ENCODE measurements around the gene POLDIP3.
"Not testable (repeated sequence)": the region's sequence is repeated elsewhere in the genome, so short reads cannot be mapped to it uniquely, and the experiment has no call there.

The POLDIP3 gene

GRCh38 chr22:42549331-42550060, 65.2 kb downstream of the POLDIP3 start:
- H3K27ac ChIP-seq, result no peak overlapping the region
- TF ChIP-seq CTCF (IDR thresholded peaks at IDR 0.05) (no peak), ZFX (IDR thresholded peaks at IDR 0.05; ENCODE audit: borderline replicate concordance) (no peak)

- no peak for TF ChIP-seq ZFX (IDR thresholded peaks at IDR 0.05; ENCODE audit: borderline replicate concordance)
- TF ChIP-seq CTCF (IDR thresholded peaks at IDR 0.05), result no peak
- no peak overlapping the region for H3K27ac ChIP-seq
These were observed 65.9 kb downstream of the POLDIP3 start for GRCh38 chr22:42548597-42549330.

- H3K27ac ChIP-seq, result not testable (repeated sequence)
These were observed 66.6 kb downstream of the POLDIP3 start for GRCh38 chr22:42548126-42548525.

- no peak for TF ChIP-seq CTCF (IDR thresholded peaks at IDR 0.05)
- no peak for TF ChIP-seq ZFX (IDR thresholded peaks at IDR 0.05; ENCODE audit: borderline replicate concordance)
- H3K27ac ChIP-seq, result no peak overlapping the region
These were observed 67.1 kb downstream of the POLDIP3 start for GRCh38 chr22:42547562-42547961.

- TF ChIP-seq CTCF (IDR thresholded peaks at IDR 0.05) (no peak), ZFX (IDR thresholded peaks at IDR 0.05; ENCODE audit: borderline replicate concordance) (no peak)
- H3K27ac ChIP-seq, result no peak overlapping the region
These were observed 70.0 kb downstream of the POLDIP3 start for GRCh38 chr22:42544686-42545085.

- peak overlapping the region; percentile 89 for H3K27ac ChIP-seq
These were observed 75.4 kb downstream of the POLDIP3 start for GRCh38 chr22:42539236-42539771.

GRCh38 chr22:42537199-42537831, 77.4 kb downstream of the POLDIP3 start:
- H3K27ac ChIP-seq, result peak overlapping the region; percentile 89

GRCh38 chr22:42536634-42537033, 78.0 kb downstream of the POLDIP3 start:
- H3K27ac ChIP-seq, result peak overlapping the region; percentile 89

- no peak for TF ChIP-seq CTCF (IDR thresholded peaks at IDR 0.05)
- TF ChIP-seq ZFX (IDR thresholded peaks at IDR 0.05; ENCODE audit: borderline replicate concordance), result no peak
- H3K27ac ChIP-seq, result peak overlapping the region; percentile 89
These were observed 78.5 kb downstream of the POLDIP3 start for GRCh38 chr22:42536166-42536565.

GRCh38 chr22:42535082-42535731, 79.5 kb downstream of the POLDIP3 start:
- H3K27ac ChIP-seq, result not testable (repeated sequence)
